Activated naive CD4-positive, alpha-beta T cell treated with anti-CD3 and anti-CD28 coated beads, Interleukin-2, amount 10 ng/mL, durations not matched to agents 7 days and 5 days (primary cell): ENCODE results near the gene MAZ.
"Not testable (repeated sequence)": the region's sequence is repeated elsewhere in the genome, so short reads cannot be mapped to it uniquely, and the experiment has no call there.

Experiments used
- CTCF ChIA-PET: fragments of 350-600 bp; sonication (Branson Sonifier 250); formaldehyde crosslinking; loops from one replicate; lab custom pipeline; 2021; ENCODE audit warnings: antibody characterized with exemption; lab: Charles Lee
- DNase-seq: peaks from one replicate; pipeline ENCODE4 v3.0.0-alpha.2; 2020
- H3K27ac Mint-ChIP-seq: one replicate; pipeline ENCODE4 v1.8.0; 2021; ENCODE audit warnings: mild to moderate bottlenecking, moderate library complexity, mixed read lengths
- H3K27me3 Mint-ChIP-seq: one replicate; pipeline ENCODE4 v1.8.0; 2021; ENCODE audit warnings: mild to moderate bottlenecking, mixed read lengths
- H3K36me3 Mint-ChIP-seq: one replicate; pipeline ENCODE4 v1.8.0; 2021; ENCODE audit warnings: mixed read lengths
- H3K4me1 Mint-ChIP-seq: one replicate; pipeline ENCODE4 v1.8.0; 2021; ENCODE audit warnings: mixed read lengths
- H3K4me3 Mint-ChIP-seq: one replicate; pipeline ENCODE4 v1.8.0; 2021; ENCODE audit warnings: mild to moderate bottlenecking, moderate library complexity, mixed read lengths
- H3K9me3 Mint-ChIP-seq: one replicate; pipeline ENCODE4 v1.8.0; 2021; ENCODE audit warnings: mixed read lengths

The MAZ gene

GRCh38 chr16:29806099-29806579 is at the start of gene MAZ:
Gene MAZ, plus strand, starts transcription at chr16:29806529. Its CDS starts 173 bp downstream, at chr16:29806702.
- peaks cover 58% of the 10 kb centered on the region for H3K4me1 Mint-ChIP-seq
- peaks cover 12% of the 10 kb centered on the region for H3K27me3 Mint-ChIP-seq
- peak within 1 kb of the TSS; percentile 100 for H3K27ac Mint-ChIP-seq
- CTCF ChIA-PET, result interaction anchor here (3.7 kb wide), 1 partner anchor 13 kb away, joined by 59 read pairs; the partner anchor contains the start of genes MVP and PAGR1
- DNase-seq, result no peak
- peak within 1 kb of the TSS; percentile 100 for H3K4me3 Mint-ChIP-seq
- no peaks in the 10 kb centered on the region for H3K9me3 Mint-ChIP-seq
- H3K36me3 Mint-ChIP-seq, result peaks cover 66% of the 10 kb centered on the region

- CTCF ChIA-PET, result interaction anchor here (0.9 to 1.2 kb wide), 2 partner anchors 11 to 34 kb away, joined by 4 to 6 read pairs; partner anchors contain the start of gene KIF22
- no peak overlapping the region for H3K4me3 Mint-ChIP-seq
- no peak overlapping the region for H3K27ac Mint-ChIP-seq
- peaks cover 11% of the 10 kb centered on the region for H3K27me3 Mint-ChIP-seq
- no peaks in the 10 kb centered on the region for H3K9me3 Mint-ChIP-seq
- DNase-seq, result no peak
- no peaks in the 10 kb centered on the region for H3K36me3 Mint-ChIP-seq
- H3K4me1 Mint-ChIP-seq, result peaks cover 30% of the 10 kb centered on the region
Observed at GRCh38 chr16:29756654-29757053, 49.7 kb upstream of the MAZ start.

- CTCF ChIA-PET, result interaction anchor here (0.9 to 1.2 kb wide), 2 partner anchors 11 to 34 kb away, joined by 4 to 6 read pairs; partner anchors contain the start of gene KIF22
- Mint-ChIP-seq H3K4me1 (peaks cover 30% of the 10 kb centered on the region), H3K27me3 (peaks cover 11% of the 10 kb centered on the region)
- H3K9me3 Mint-ChIP-seq, H3K4me3 Mint-ChIP-seq, H3K27ac Mint-ChIP-seq, H3K36me3 Mint-ChIP-seq, DNase-seq: not testable (repeated sequence)
Observed at GRCh38 chr16:29757086-29757485, 49.2 kb upstream of the MAZ start.

- Mint-ChIP-seq H3K4me3 (no peak overlapping the region), H3K36me3 (no peaks in the 10 kb centered on the region), H3K4me1 (peaks cover 30% of the 10 kb centered on the region), H3K27ac (no peak overlapping the region), H3K27me3 (peaks cover 11% of the 10 kb centered on the region), H3K9me3 (no peaks in the 10 kb centered on the region)
- DNase-seq, result no peak
- CTCF ChIA-PET, result interaction anchor here (0.7 kb wide), 1 partner anchor 32 kb away, joined by 3 read pairs; no protein-coding TSS in a partner anchor
Observed at GRCh38 chr16:29757950-29758466, 48.3 kb upstream of the MAZ start.

GRCh38 chr16:29760567-29761279 is 45.6 kb upstream of the MAZ start:
- H3K36me3 Mint-ChIP-seq, result no peaks in the 10 kb centered on the region
- CTCF ChIA-PET, result no interaction called here
- H3K27me3 Mint-ChIP-seq, result peaks cover 28% of the 10 kb centered on the region
- peaks cover 17% of the 10 kb centered on the region for H3K4me1 Mint-ChIP-seq
- no peaks in the 10 kb centered on the region for H3K9me3 Mint-ChIP-seq
- DNase-seq, result no peak
- H3K27ac Mint-ChIP-seq, result no peak overlapping the region
- H3K4me3 Mint-ChIP-seq, result no peak overlapping the region

GRCh38 chr16:29761280-29761651 is 45.1 kb upstream of the MAZ start:
- CTCF ChIA-PET, DNase-seq, H3K36me3 Mint-ChIP-seq, H3K27ac Mint-ChIP-seq, H3K9me3 Mint-ChIP-seq, H3K4me3 Mint-ChIP-seq: not testable (repeated sequence)
- Mint-ChIP-seq H3K27me3 (peaks cover 28% of the 10 kb centered on the region), H3K4me1 (peaks cover 12% of the 10 kb centered on the region)

- Mint-ChIP-seq H3K9me3 (no peaks in the 10 kb centered on the region), H3K27ac (no peak overlapping the region)
- CTCF ChIA-PET, result no interaction called here
Observed at GRCh38 chr16:29761882-29762281, 44.4 kb upstream of the MAZ start.

GRCh38 chr16:29763326-29763725 is 43.0 kb upstream of the MAZ start:
- no peaks in the 10 kb centered on the region for H3K9me3 Mint-ChIP-seq
- no peaks in the 10 kb centered on the region for H3K36me3 Mint-ChIP-seq
- CTCF ChIA-PET, result no interaction called here
- no peak for DNase-seq
- H3K4me3 Mint-ChIP-seq, result no peak overlapping the region
- peaks cover 3% of the 10 kb centered on the region for H3K4me1 Mint-ChIP-seq
- no peak overlapping the region for H3K27ac Mint-ChIP-seq
- peaks cover 28% of the 10 kb centered on the region for H3K27me3 Mint-ChIP-seq

More at GRCh38 chr16:29761882-29762281, 44.4 kb upstream of the MAZ start:
- peaks cover 28% of the 10 kb centered on the region for H3K27me3 Mint-ChIP-seq
- no peaks in the 10 kb centered on the region for H3K36me3 Mint-ChIP-seq
- peaks cover 6% of the 10 kb centered on the region for H3K4me1 Mint-ChIP-seq
- no peak overlapping the region for H3K4me3 Mint-ChIP-seq
- no peak for DNase-seq

GRCh38 chr16:29765167-29766032 is 40.9 kb upstream of the MAZ start:
- H3K4me3 Mint-ChIP-seq, result no peak overlapping the region
- no peaks in the 10 kb centered on the region for H3K9me3 Mint-ChIP-seq
- DNase-seq, result no peak
- H3K27ac Mint-ChIP-seq, result no peak overlapping the region
- H3K27me3 Mint-ChIP-seq, result peaks cover 31% of the 10 kb centered on the region
- H3K4me1 Mint-ChIP-seq, result no peaks in the 10 kb centered on the region
- CTCF ChIA-PET, result interaction anchor here (0.7 kb wide), 1 partner anchor 395 kb away, joined by 4 read pairs; no protein-coding TSS in a partner anchor
- no peaks in the 10 kb centered on the region for H3K36me3 Mint-ChIP-seq

GRCh38 chr16:29766571-29766970 is 39.8 kb upstream of the MAZ start:
- peaks cover 24% of the 10 kb centered on the region for H3K27me3 Mint-ChIP-seq
- CTCF ChIA-PET, result no interaction called here
- H3K9me3 Mint-ChIP-seq, result no peaks in the 10 kb centered on the region
- no peak for DNase-seq
- H3K36me3 Mint-ChIP-seq, result no peaks in the 10 kb centered on the region
- no peak overlapping the region for H3K4me3 Mint-ChIP-seq
- H3K4me1 Mint-ChIP-seq, result peaks cover 2% of the 10 kb centered on the region
- no peak overlapping the region for H3K27ac Mint-ChIP-seq

GRCh38 chr16:29767062-29767461 is 39.3 kb upstream of the MAZ start:
- H3K4me3 Mint-ChIP-seq, result no peak overlapping the region
- H3K4me1 Mint-ChIP-seq, result peaks cover 2% of the 10 kb centered on the region
- no peak overlapping the region for H3K27ac Mint-ChIP-seq
- H3K9me3 Mint-ChIP-seq, result no peaks in the 10 kb centered on the region
- no peaks in the 10 kb centered on the region for H3K36me3 Mint-ChIP-seq
- CTCF ChIA-PET, result interaction anchor here (1.8 kb wide), 1 partner anchor 18 kb away, joined by 6 read pairs; no protein-coding TSS in a partner anchor
- DNase-seq, result no peak
- peaks cover 24% of the 10 kb centered on the region for H3K27me3 Mint-ChIP-seq

GRCh38 chr16:29769507-29769906 is 36.8 kb upstream of the MAZ start:
- no peaks in the 10 kb centered on the region for H3K36me3 Mint-ChIP-seq
- CTCF ChIA-PET, result interaction anchor here (1.4 kb wide), 1 partner anchor 40 kb away, joined by 4 read pairs; no protein-coding TSS in a partner anchor
- peaks cover 2% of the 10 kb centered on the region for H3K4me1 Mint-ChIP-seq
- H3K4me3 Mint-ChIP-seq, result no peak overlapping the region
- no peak for DNase-seq
- no peaks in the 10 kb centered on the region for H3K9me3 Mint-ChIP-seq
- no peak overlapping the region for H3K27ac Mint-ChIP-seq
- peaks cover 20% of the 10 kb centered on the region for H3K27me3 Mint-ChIP-seq

GRCh38 chr16:29770250-29770929 is 35.9 kb upstream of the MAZ start:
- Mint-ChIP-seq H3K36me3 (no peaks in the 10 kb centered on the region), H3K27ac (no peak overlapping the region), H3K4me3 (no peak overlapping the region), H3K9me3 (no peaks in the 10 kb centered on the region), H3K27me3 (peaks cover 19% of the 10 kb centered on the region), H3K4me1 (peaks cover 2% of the 10 kb centered on the region)
- CTCF ChIA-PET, result interaction anchor here (2.2 kb wide), 1 partner anchor 15 kb away, joined by 6 read pairs; no protein-coding TSS in a partner anchor
- DNase-seq, result no peak
